Measurements from ENCODE around the gene RPTN.

Gene RPTN

GRCh38 chr1:152190589-152190988, 31.6 kb upstream of the RPTN start:
- TF ChIP-seq CTCF (IDR thresholded peaks at IDR 0.05; ENCODE audit: unreplicated experiment in 3 of 3) = no peak
- Mint-ChIP-seq H3K4me3 (no peak overlapping the region), H3K27me3 (ENCODE audit: low read depth) (peaks cover 4% of the 10 kb centered on the region), H3K36me3 (ENCODE audit: low read depth) (no peaks in the 10 kb centered on the region), H3K4me1 (no peaks in the 10 kb centered on the region), H3K27ac (no peak overlapping the region), H3K9me3 (peaks cover 6% of the 10 kb centered on the region)

- Mint-ChIP-seq H3K9me3 (peaks cover 4% of the 10 kb centered on the region), H3K27ac (no peak overlapping the region), H3K4me3 (no peak overlapping the region), H3K27me3 (ENCODE audit: low read depth) (peaks cover 4% of the 10 kb centered on the region), H3K4me1 (no peaks in the 10 kb centered on the region), H3K36me3 (ENCODE audit: low read depth) (no peaks in the 10 kb centered on the region)
- TF ChIP-seq CTCF (IDR thresholded peaks at IDR 0.05; ENCODE audit: unreplicated experiment in 3 of 3) = peak; percentile 25 to 36 (median 34)
These were observed 30.8 kb upstream of the RPTN start for GRCh38 chr1:152189657-152190442.

GRCh38 chr1:152188673-152189591, 29.9 kb upstream of the RPTN start:
- Mint-ChIP-seq H3K27me3 (ENCODE audit: low read depth) (peaks cover 4% of the 10 kb centered on the region), H3K4me3 (no peak overlapping the region), H3K4me1 (no peaks in the 10 kb centered on the region), H3K9me3 (no peaks in the 10 kb centered on the region), H3K36me3 (ENCODE audit: low read depth) (no peaks in the 10 kb centered on the region), H3K27ac (no peak overlapping the region)
- peak in 1 of 3 experiments; percentile 13 for TF ChIP-seq CTCF (IDR thresholded peaks at IDR 0.05; ENCODE audit: unreplicated experiment in 3 of 3)

- Mint-ChIP-seq H3K9me3 (no peaks in the 10 kb centered on the region), H3K27ac (no peak overlapping the region), H3K4me1 (no peaks in the 10 kb centered on the region), H3K27me3 (ENCODE audit: low read depth) (peaks cover 4% of the 10 kb centered on the region), H3K4me3 (no peak overlapping the region), H3K36me3 (ENCODE audit: low read depth) (no peaks in the 10 kb centered on the region)
- no peak for TF ChIP-seq CTCF (IDR thresholded peaks at IDR 0.05; ENCODE audit: unreplicated experiment in 3 of 3)
These were observed 27.7 kb upstream of the RPTN start for GRCh38 chr1:152186556-152187285.

GRCh38 chr1:152185544-152186391, 26.7 kb upstream of the RPTN start:
- Mint-ChIP-seq H3K4me1 (no peaks in the 10 kb centered on the region), H3K27me3 (ENCODE audit: low read depth) (peaks cover 4% of the 10 kb centered on the region), H3K36me3 (ENCODE audit: low read depth) (no peaks in the 10 kb centered on the region), H3K4me3 (no peak overlapping the region), H3K9me3 (no peaks in the 10 kb centered on the region), H3K27ac (no peak overlapping the region)
- peak; percentile 49 to 65 (median 55) for TF ChIP-seq CTCF (IDR thresholded peaks at IDR 0.05; ENCODE audit: unreplicated experiment in 3 of 3)
